Measurements from ENCODE around the gene ARHGAP28.

DNA sequence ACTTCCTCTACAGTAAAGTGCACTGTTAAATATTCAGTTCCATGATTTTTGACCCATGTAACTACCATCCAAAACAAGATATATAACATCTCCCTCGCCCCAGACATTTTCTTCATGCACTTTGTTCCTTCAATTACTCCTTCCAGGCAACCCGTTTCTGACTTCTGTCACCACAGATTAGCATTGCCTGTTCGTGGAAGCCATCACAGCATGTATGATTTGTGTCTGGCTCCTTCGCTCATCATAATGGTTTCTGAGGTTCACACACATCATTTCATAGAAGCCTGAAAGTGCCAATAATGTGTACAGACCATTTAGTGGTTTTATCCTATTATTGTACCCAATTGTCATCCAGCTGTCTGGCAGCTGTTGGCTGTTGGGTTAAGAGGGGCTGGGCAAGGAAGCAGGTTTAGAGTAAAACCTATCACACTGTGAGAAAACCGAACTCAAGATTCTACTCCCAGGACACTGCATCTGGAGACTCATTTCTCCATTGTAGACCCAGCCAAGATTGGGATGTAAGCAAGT is 16.1 kb downstream of the ARHGAP28 start:
- TF ChIP-seq, protein P1, sequence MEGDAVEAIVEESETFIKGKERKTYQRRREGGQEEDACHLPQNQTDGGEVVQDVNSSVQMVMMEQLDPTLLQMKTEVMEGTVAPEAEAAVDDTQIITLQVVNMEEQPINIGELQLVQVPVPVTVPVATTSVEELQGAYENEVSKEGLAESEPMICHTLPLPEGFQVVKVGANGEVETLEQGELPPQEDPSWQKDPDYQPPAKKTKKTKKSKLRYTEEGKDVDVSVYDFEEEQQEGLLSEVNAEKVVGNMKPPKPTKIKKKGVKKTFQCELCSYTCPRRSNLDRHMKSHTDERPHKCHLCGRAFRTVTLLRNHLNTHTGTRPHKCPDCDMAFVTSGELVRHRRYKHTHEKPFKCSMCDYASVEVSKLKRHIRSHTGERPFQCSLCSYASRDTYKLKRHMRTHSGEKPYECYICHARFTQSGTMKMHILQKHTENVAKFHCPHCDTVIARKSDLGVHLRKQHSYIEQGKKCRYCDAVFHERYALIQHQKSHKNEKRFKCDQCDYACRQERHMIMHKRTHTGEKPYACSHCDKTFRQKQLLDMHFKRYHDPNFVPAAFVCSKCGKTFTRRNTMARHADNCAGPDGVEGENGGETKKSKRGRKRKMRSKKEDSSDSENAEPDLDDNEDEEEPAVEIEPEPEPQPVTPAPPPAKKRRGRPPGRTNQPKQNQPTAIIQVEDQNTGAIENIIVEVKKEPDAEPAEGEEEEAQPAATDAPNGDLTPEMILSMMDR (IDR thresholded peaks at IDR 0.05): no peak
- no peak for TF ChIP-seq POLR2AphosphoS5 (IDR thresholded peaks at IDR 0.05)
- no peak for TF ChIP-seq EP300 (IDR thresholded peaks at IDR 0.05)
- TF ChIP-seq POLR2A (IDR thresholded peaks at IDR 0.05; ENCODE audit: low read depth): no peak
